HEK293 (cell line): Measurements from ENCODE around the gene ZNF397.
A peak's percentile ranks its signal among the peaks of the same experiment; 100 is the strongest.
"Not testable (repeated sequence)": the region's sequence is repeated elsewhere in the genome, so short reads cannot be mapped to it uniquely, and the experiment has no call there.

ENCODE experiments used
- CTCF ChIA-PET: fragments of 350-600 bp; formaldehyde crosslinking; extraction: SDS; loops from one replicate; lab custom pipeline; 2021; ENCODE audit warnings: antibody characterized with exemption; lab: Yijun Ruan, JAX
- POLR2A ChIA-PET: fragments of 300-600 bp; formaldehyde crosslinking; extraction: SDS; loops from one replicate; lab custom pipeline; 2020; ENCODE audit warnings: antibody characterized with exemption, inconsistent platforms; lab: Yijun Ruan, JAX
- H3K27ac ChIP-seq: fragments of 200-500 bp; sonication (Bioruptor generic); 2 replicates; pipeline ENCODE4 v1.5.1; 2014; ENCODE audit warnings: low read depth, low read length, control low read depth, inconsistent platforms; ENCODE audit errors: extremely low read depth
- H3K36me3 ChIP-seq, 2 experiments: fragments of 200-500 bp in 1 of 2; sonication (Bioruptor generic) in 1 of 2; 1 replicate in 1 of 2; 2 replicates in 1 of 2; pipeline ENCODE4 v1.5.1; 2014 to 2017; ENCODE audit warnings: inconsistent platforms in 2 of 2, low read length in 2 of 2; ENCODE audit not compliant: control insufficient read depth in 2 of 2, insufficient read depth in 1 of 2
- H3K4me1 ChIP-seq: fragments of 200-500 bp; sonication (Bioruptor generic); 2 replicates; pipeline ENCODE4 v1.5.1; 2014; ENCODE audit warnings: mild to moderate bottlenecking, low read length, inconsistent platforms; ENCODE audit not compliant: control insufficient read depth, insufficient read depth
- H3K4me3 ChIP-seq: 2 replicates; pipeline ENCODE4 v1.5.1; 2011; ENCODE audit warnings: low read depth, mild to moderate bottlenecking, control low read depth, low read length, moderate library complexity
- H3K9me3 ChIP-seq: fragments of 200-500 bp; sonication (Bioruptor generic); 2 replicates; pipeline ENCODE4 v1.5.1; 2014; ENCODE audit warnings: low read depth, low read length, inconsistent platforms; ENCODE audit not compliant: control insufficient read depth, insufficient read depth
- IKZF3 ChIP-seq: fragments of 450-650 bp; IDR thresholded peaks from 2 replicates; pipeline ENCODE4 v1.5.0; 2018; ENCODE audit warnings: missing biosample characterization, mild to moderate bottlenecking, missing genetic modification characterization, moderate library complexity
- PATZ1 ChIP-seq: fragments of 450-650 bp; formaldehyde crosslinking; IDR thresholded peaks from 2 replicates; pipeline ENCODE4 v1.5.1; 2016; ENCODE audit warnings: missing biosample characterization, missing genetic modification characterization
- SETDB1 ChIP-seq: IDR thresholded peaks from one replicate; pipeline ENCODE4 v1.6.1; 2017; ENCODE audit warnings: mild to moderate bottlenecking, low read length, moderate library complexity, mixed read lengths; ENCODE audit not compliant: insufficient read length
- TRIM28 ChIP-seq: IDR thresholded peaks from 2 replicates; pipeline ENCODE4 v1.6.1; 2011; ENCODE audit warnings: low read length, control low read depth, borderline replicate concordance
- ZBTB44 ChIP-seq: fragments of 450-650 bp; IDR thresholded peaks from 2 replicates; pipeline ENCODE4 v1.5.1; 2018; ENCODE audit warnings: missing biosample characterization, mild to moderate bottlenecking, missing genetic modification characterization
- ZBTB8A ChIP-seq: fragments of 450-650 bp; formaldehyde crosslinking; IDR thresholded peaks from 2 replicates; pipeline ENCODE4 v1.5.1; 2016; ENCODE audit warnings: missing biosample characterization, missing genetic modification characterization
- ZNF148 ChIP-seq: fragments of 450-650 bp; formaldehyde crosslinking; IDR thresholded peaks from 2 replicates; pipeline ENCODE4 v1.5.0; 2017; ENCODE audit warnings: missing biosample characterization, missing genetic modification characterization, borderline replicate concordance
- ZNF169 ChIP-seq: fragments of 450-650 bp; formaldehyde crosslinking; IDR thresholded peaks from 2 replicates; pipeline ENCODE4 v1.5.1; 2016; ENCODE audit warnings: missing biosample characterization, missing genetic modification characterization
- ZNF26 ChIP-seq: fragments of 450-650 bp; formaldehyde crosslinking; IDR thresholded peaks from 2 replicates; pipeline ENCODE4 v1.5.1; 2016; ENCODE audit warnings: missing biosample characterization, missing genetic modification characterization
- ZNF274 ChIP-seq, 2 experiments: fragments of 200-500 bp in 1 of 2; fragments of 450-650 bp in 1 of 2; sonication (Bioruptor generic) in 1 of 2; formaldehyde crosslinking in 1 of 2; IDR thresholded peaks; 2 replicates each; pipeline versions ENCODE4 v1.5.1 to v1.6.1; 2014 to 2016; ENCODE audit warnings: borderline replicate concordance in 1 of 2, inconsistent platforms in 1 of 2, low read length in 1 of 2, missing biosample characterization in 1 of 2, missing genetic modification characterization in 1 of 2
- ZNF549 ChIP-seq: fragments of 450-650 bp; IDR thresholded peaks from 2 replicates; pipeline ENCODE4 v1.5.1; 2018; ENCODE audit warnings: missing biosample characterization, missing genetic modification characterization, mild to moderate bottlenecking, inconsistent platforms, moderate library complexity
- ZNF558 ChIP-seq: fragments of 450-650 bp; formaldehyde crosslinking; IDR thresholded peaks from 2 replicates; pipeline ENCODE4 v1.5.1; 2016; ENCODE audit warnings: missing biosample characterization, missing genetic modification characterization
- ZNF626 ChIP-seq: fragments of 450-650 bp; sonication (Bioruptor Pico); formaldehyde crosslinking; IDR thresholded peaks from 2 replicates; pipeline ENCODE4 v1.5.1; 2018; ENCODE audit warnings: missing biosample characterization, missing genetic modification characterization, inconsistent platforms
- ZSCAN30 ChIP-seq: fragments of 450-650 bp; IDR thresholded peaks from 2 replicates; pipeline ENCODE4 v1.5.1; 2018; ENCODE audit warnings: missing biosample characterization, mild to moderate bottlenecking, missing genetic modification characterization, moderate library complexity

ZNF397 gene

GRCh38 chr18:35203067-35203466, 37.8 kb upstream of the ZNF397 start (continued):
- TF ChIP-seq ZNF148 (tag by site-specific recombination) (no peak), IKZF3 (tag by site-specific recombination) (no peak), ZNF169 (tag by site-specific recombination) (no peak), ZSCAN30 (tag by site-specific recombination) (no peak), ZNF274 (IDR thresholded peaks at IDR 0.05; ENCODE audit: low read length) (no peak), ZNF274 (tag by site-specific recombination; IDR thresholded peaks at IDR 0.05; ENCODE audit: borderline replicate concordance) (no peak), ZNF626 (no peak), ZBTB8A (no peak), ZBTB44 (tag by site-specific recombination) (no peak), ZNF26 (tag by site-specific recombination) (no peak)

- ChIA-PET POLR2A (no interaction called here), CTCF (no interaction called here)
- H3K4me1 ChIP-seq: no peaks in the 10 kb centered on the region
- H3K36me3 ChIP-seq: no peaks in the 10 kb centered on the region
- H3K27ac ChIP-seq: no peak overlapping the region
- H3K4me3 ChIP-seq: no peak overlapping the region
- H3K9me3 ChIP-seq: no peaks in the 10 kb centered on the region
- no peak for TF ChIP-seq PATZ1 (tag by site-specific recombination)
- TF ChIP-seq ZNF558 (tag by site-specific recombination): peak; percentile 95
- TF ChIP-seq SETDB1: peak; percentile 98
- no peak for TF ChIP-seq ZNF549
- TF ChIP-seq TRIM28: peak; percentile 98
- TF ChIP-seq, all 188 proteins: peak for 3
Observed at GRCh38 chr18:35205199-35205712, 35.6 kb upstream of the ZNF397 start.

GRCh38 chr18:35205746-35206458, 34.9 kb upstream of the ZNF397 start:
- POLR2A ChIA-PET, H3K4me1 ChIP-seq, H3K27ac ChIP-seq, CTCF ChIA-PET, H3K9me3 ChIP-seq, H3K36me3 ChIP-seq, H3K4me3 ChIP-seq: not testable (repeated sequence)
